B cell (primary cell): ENCODE results near the gene ATP5F1B. TPM values are rescaled to one million over a fixed set of nuclear protein-coding genes. Genes with fewer than 3 reads are reported as not detected.

Source experiments
- ATAC-seq: fragments of 200-7000 bp; cut with Tn5 transposase; one replicate; pipeline ENCODE4 v1.10.0; 2021; ENCODE audit warnings: low read depth, mild to moderate bottlenecking, moderate number of reproducible peaks, moderate library complexity
- CTCF ChIA-PET: fragments of 350-600 bp; sonication (Branson Sonifier 250); formaldehyde crosslinking; loops from one replicate; lab custom pipeline; 2021; ENCODE audit warnings: antibody characterized with exemption, inconsistent platforms; lab: Charles Lee
- POLR2A ChIA-PET: fragments of 350-600 bp; sonication (Branson Sonifier 250); formaldehyde crosslinking; loops from one replicate; lab custom pipeline; 2021; ENCODE audit warnings: antibody characterized with exemption; lab: Charles Lee
- DNase-seq: peaks from one replicate; pipeline ENCODE4 v3.0.0; 2013
- H2AFZ ChIP-seq: 2 replicates; pipeline ENCODE4 v1.6.1; 2012; ENCODE audit warnings: mild to moderate bottlenecking, low read depth, low read length; ENCODE audit not compliant: insufficient read depth, poor library complexity, severe bottlenecking
- H3K27ac ChIP-seq, 2 donors: 1 replicate in 1 of 2; 2 replicates in 1 of 2; pipeline ENCODE4 v1.5.1; 2012 to 2013; ENCODE audit warnings: low read length in 2 of 2, mild to moderate bottlenecking in 2 of 2, moderate library complexity in 1 of 2
- H3K27me3 ChIP-seq, 4 experiments: fragments of 200-600 bp in 1 of 4; sonication (generic) in 1 of 4; replicated peaks in 1 of 4; 1 replicate in 2 of 4; 2 replicates in 2 of 4; pipeline versions ENCODE4 v1.6.1 to v1.7.0; 2013 to 2016; ENCODE audit warnings: low read length in 3 of 4, mild to moderate bottlenecking in 2 of 4, mixed read lengths in 1 of 4, moderate library complexity in 1 of 4; ENCODE audit not compliant: insufficient read depth in 4 of 4, control insufficient read depth in 3 of 4; ENCODE audit errors: control extremely low read depth in 1 of 4
- H3K36me3 ChIP-seq, 2 experiments: replicated peaks in 1 of 2; 1 replicate in 1 of 2; 2 replicates in 1 of 2; pipeline versions ENCODE4 v1.6.1 to v1.7.1; 2013; ENCODE audit warnings: low read length in 1 of 2; ENCODE audit not compliant: insufficient read depth in 2 of 2, control insufficient read depth in 1 of 2; ENCODE audit errors: control extremely low read depth in 1 of 2, extremely low read depth in 1 of 2
- H3K4me1 ChIP-seq, 2 donors: fragments of 200-600 bp in 1 of 2; sonication (generic) in 1 of 2; 1 replicate in 1 of 2; 2 replicates in 1 of 2; pipeline versions ENCODE4 v1.5.1 to v1.6.1; 2013 to 2017; ENCODE audit warnings: low read length in 2 of 2; ENCODE audit not compliant: control insufficient read depth in 2 of 2, insufficient read depth in 2 of 2
- H3K4me2 ChIP-seq: replicated peaks from 2 replicates; pipeline ENCODE3; 2012; ENCODE audit warnings: mild to moderate bottlenecking, low read depth, low read length; ENCODE audit not compliant: poor library complexity, severe bottlenecking
- H3K4me3 ChIP-seq, 5 experiments: fragments of 200-600 bp in 1 of 5; sonication (generic) in 1 of 5; 1 replicate in 3 of 5; 2 replicates in 2 of 5; pipeline versions ENCODE4 v1.5.1 to v1.7.0; 2011 to 2016; ENCODE audit warnings: low read length in 4 of 5, mild to moderate bottlenecking in 4 of 5, low read depth in 2 of 5, control low read depth in 1 of 5, moderate library complexity in 1 of 5; ENCODE audit not compliant: insufficient read depth in 1 of 5; ENCODE audit errors: control extremely low read depth in 1 of 5, extremely low read depth in 1 of 5
- H3K79me2 ChIP-seq: fragments of 200-600 bp; sonication (generic); one replicate; pipeline ENCODE4 v1.6.0; 2016; ENCODE audit warnings: low read length; ENCODE audit not compliant: control insufficient read depth, insufficient read depth
- H3K9ac ChIP-seq: fragments of 200-600 bp; sonication (generic); 2 replicates; pipeline ENCODE4 v1.6.1; 2017; ENCODE audit warnings: mild to moderate bottlenecking, low read length, moderate library complexity
- H3K9me3 ChIP-seq, 3 donors: one replicate each; pipeline versions ENCODE4 v1.6.1 to v1.7.1; 2013; ENCODE audit warnings: low read length in 2 of 3; ENCODE audit not compliant: control insufficient read depth in 2 of 3, insufficient read depth in 1 of 3; ENCODE audit errors: control extremely low read depth in 1 of 3
- H4K20me1 ChIP-seq: 2 replicates; pipeline ENCODE4 v1.6.0; 2012; ENCODE audit warnings: mild to moderate bottlenecking, low read length; ENCODE audit not compliant: insufficient read depth, control insufficient read depth, poor library complexity, severe bottlenecking
- H3K27ac Mint-ChIP-seq: one replicate; pipeline ENCODE4 v1.8.0; 2021; ENCODE audit warnings: mixed read lengths
- H3K27me3 Mint-ChIP-seq: one replicate; pipeline ENCODE4 v1.8.0; 2021; ENCODE audit warnings: mixed read lengths
- H3K4me1 Mint-ChIP-seq: one replicate; pipeline ENCODE4 v1.8.0; 2021; ENCODE audit warnings: mixed read lengths
- H3K4me3 Mint-ChIP-seq: one replicate; pipeline ENCODE4 v1.8.0; 2021; ENCODE audit warnings: mixed read lengths
- H3K9me3 Mint-ChIP-seq: one replicate; pipeline ENCODE4 v1.8.0; 2022; ENCODE audit warnings: mixed read lengths; ENCODE audit not compliant: insufficient read depth
- EZH2 ChIP-seq: IDR thresholded peaks from 2 replicates; pipeline ENCODE4 v1.6.1; 2012; ENCODE audit warnings: borderline replicate concordance, low read depth, mild to moderate bottlenecking, moderate library complexity, low read length; ENCODE audit not compliant: insufficient read depth, poor library complexity, severe bottlenecking
- WGBS: methylation state at CpG from one replicate; pipeline ENCODE4 v1.1.5; 2013; ENCODE audit warnings: missing lambda C conversion rate; ENCODE audit not compliant: insufficient coverage; 5-methylcytosine and 5-hydroxymethylcytosine counted together
- intact Hi-C: fragments of 100-400 bp; cut with micrococcal nuclease; formaldehyde crosslinking; loops from one replicate; pipeline ENCODE4 v1.10.0; 2022
- polyA plus RNA-seq: library from polyadenylated mRNA; depleted of rRNA; stranded (reverse); fragments of >200 nt; gene quantifications from 2 replicates; pipeline ENCODE4 v1.2.3, GENCODE V29; 2012
- total RNA-seq, 2 donors: library from RNA; stranded (reverse); fragments of 120-200 nt in 1 of 2; gene quantifications; 1 replicate in 1 of 2; 2 replicates in 1 of 2; pipeline versions ENCODE4 v1.2.3 to v1.2.4, GENCODE V29; 2013 to 2022
- TF ChIP-seq, protein P1 (sequence below): fragments of 200-600 bp; IDR thresholded peaks from one replicate; pipeline ENCODE4 v1.8.0; 2022; ENCODE audit warnings: antibody characterized with exemption, mild to moderate bottlenecking

ATP5F1B gene
- total and polyA plus RNA-seq, 2 donors (not counting 1 experiment from before 2014, with no cell fraction given): 217 to 378 TPM

GRCh38 chr12:56599041-56599440 is 46.7 kb downstream of the ATP5F1B start:
- Histone ChIP-seq H3K27ac (no peak overlapping the region), H3K4me2 (no peak overlapping the region), H3K4me3 (no peak overlapping the region), H4K20me1 (peaks cover 20% of the 10 kb centered on the region), H3K27me3 (no peaks in the 10 kb centered on the region), H3K36me3 (peaks cover 7 to 77% of the 10 kb centered on the region in 2 experiments), H2AFZ (no peak overlapping the region), H3K9ac (no peak overlapping the region), H3K79me2 (no peaks in the 10 kb centered on the region), H3K9me3 (no peaks in the 10 kb centered on the region), H3K4me1 (no peaks in the 10 kb centered on the region)
- whole genome bisulfite sequencing: 91% methylated on average over 4 of the region's 15 CpGs
- H3K4me1 Mint-ChIP-seq: peaks cover 1% of the 10 kb centered on the region
- intact Hi-C loops: no loop called here
- H3K27ac Mint-ChIP-seq: no peak overlapping the region
- H3K27me3 Mint-ChIP-seq: no peaks in the 10 kb centered on the region
- DNase-seq: no peak
- ChIA-PET POLR2A (no interaction called here), CTCF (interaction anchor here (5.2 kb wide), 1 partner anchor 36 kb away, joined by 48 read pairs; no protein-coding TSS in a partner anchor)
- TF ChIP-seq, protein P1, sequence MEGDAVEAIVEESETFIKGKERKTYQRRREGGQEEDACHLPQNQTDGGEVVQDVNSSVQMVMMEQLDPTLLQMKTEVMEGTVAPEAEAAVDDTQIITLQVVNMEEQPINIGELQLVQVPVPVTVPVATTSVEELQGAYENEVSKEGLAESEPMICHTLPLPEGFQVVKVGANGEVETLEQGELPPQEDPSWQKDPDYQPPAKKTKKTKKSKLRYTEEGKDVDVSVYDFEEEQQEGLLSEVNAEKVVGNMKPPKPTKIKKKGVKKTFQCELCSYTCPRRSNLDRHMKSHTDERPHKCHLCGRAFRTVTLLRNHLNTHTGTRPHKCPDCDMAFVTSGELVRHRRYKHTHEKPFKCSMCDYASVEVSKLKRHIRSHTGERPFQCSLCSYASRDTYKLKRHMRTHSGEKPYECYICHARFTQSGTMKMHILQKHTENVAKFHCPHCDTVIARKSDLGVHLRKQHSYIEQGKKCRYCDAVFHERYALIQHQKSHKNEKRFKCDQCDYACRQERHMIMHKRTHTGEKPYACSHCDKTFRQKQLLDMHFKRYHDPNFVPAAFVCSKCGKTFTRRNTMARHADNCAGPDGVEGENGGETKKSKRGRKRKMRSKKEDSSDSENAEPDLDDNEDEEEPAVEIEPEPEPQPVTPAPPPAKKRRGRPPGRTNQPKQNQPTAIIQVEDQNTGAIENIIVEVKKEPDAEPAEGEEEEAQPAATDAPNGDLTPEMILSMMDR: no peak
- no peak for TF ChIP-seq EZH2
- H3K4me3 Mint-ChIP-seq: no peak overlapping the region
- H3K9me3 Mint-ChIP-seq: no peaks in the 10 kb centered on the region
- no peak for ATAC-seq

- no peak overlapping the region for H3K27ac Mint-ChIP-seq
- no peaks in the 10 kb centered on the region for H3K9me3 ChIP-seq
- H4K20me1 ChIP-seq: peaks cover 23% of the 10 kb centered on the region
- ChIA-PET CTCF (interaction anchor here (1.0 kb wide), 1 partner anchor 93 kb away, joined by 5 read pairs; no protein-coding TSS in a partner anchor), POLR2A (interaction anchor here (0.6 kb wide), 1 partner anchor 120 kb away, joined by 5 read pairs; no protein-coding TSS in a partner anchor)
- no peak overlapping the region for H3K4me3 Mint-ChIP-seq
- WGBS: 78% methylated on average over 1 of the region's 3 CpGs
- no peaks in the 10 kb centered on the region for H3K27me3 Mint-ChIP-seq
- no peak for ATAC-seq
- no peak overlapping the region for H3K4me2 ChIP-seq
- H3K4me3 ChIP-seq: no peak overlapping the region
- H3K9ac ChIP-seq: no peak overlapping the region
- peaks cover 7 to 57% of the 10 kb centered on the region in 2 experiments for H3K36me3 ChIP-seq
- H3K27me3 ChIP-seq: no peaks in the 10 kb centered on the region
- H3K9me3 Mint-ChIP-seq: no peaks in the 10 kb centered on the region
- intact Hi-C loops: no loop called here
- no peak for TF ChIP-seq EZH2
- TF ChIP-seq, protein P1: no peak
- H3K27ac ChIP-seq: no peak overlapping the region
- no peak overlapping the region for H2AFZ ChIP-seq
- H3K4me1 ChIP-seq: no peaks in the 10 kb centered on the region
- H3K4me1 Mint-ChIP-seq: peaks cover 3% of the 10 kb centered on the region
- DNase-seq: no peak
- H3K79me2 ChIP-seq: no peaks in the 10 kb centered on the region
Measured at GRCh38 chr12:56596815-56597214, 49.0 kb downstream of the ATP5F1B start.
